Jurkat, Clone E6-1 (cell line): ENCODE results near the gene FGGY.

ENCODE experiments used
- DNase-seq: peaks from one replicate; pipeline ENCODE4 v3.0.0-alpha.2; 2011; ENCODE audit warnings: low read depth, low spot score
- H3K4me3 ChIP-seq: 2 replicates; pipeline ENCODE4 v1.5.1; 2011; ENCODE audit warnings: mild to moderate bottlenecking, low read length, control low read depth, moderate library complexity

Gene FGGY

DNA sequence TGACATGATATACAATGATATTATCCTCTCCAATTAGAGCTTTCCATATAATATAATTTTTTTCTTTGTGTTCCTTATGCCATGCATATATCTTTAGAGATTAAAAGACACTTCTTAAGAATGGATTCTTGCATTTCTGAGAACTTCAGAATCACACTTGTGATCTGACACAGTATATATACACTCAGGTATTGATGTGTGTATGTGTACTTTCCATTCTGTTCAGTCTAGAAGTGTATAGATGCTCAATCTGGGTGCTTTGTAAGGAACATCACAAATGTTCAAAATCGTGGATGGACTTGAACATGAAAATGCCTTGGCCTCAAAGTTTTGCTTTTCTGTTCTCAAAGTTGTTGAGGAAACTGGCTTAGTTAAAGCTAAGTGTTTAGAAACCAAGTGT, 102.7 kb downstream of the FGGY start:
- DNase-seq = no peak
- H3K4me3 ChIP-seq = no peak overlapping the region

DNA sequence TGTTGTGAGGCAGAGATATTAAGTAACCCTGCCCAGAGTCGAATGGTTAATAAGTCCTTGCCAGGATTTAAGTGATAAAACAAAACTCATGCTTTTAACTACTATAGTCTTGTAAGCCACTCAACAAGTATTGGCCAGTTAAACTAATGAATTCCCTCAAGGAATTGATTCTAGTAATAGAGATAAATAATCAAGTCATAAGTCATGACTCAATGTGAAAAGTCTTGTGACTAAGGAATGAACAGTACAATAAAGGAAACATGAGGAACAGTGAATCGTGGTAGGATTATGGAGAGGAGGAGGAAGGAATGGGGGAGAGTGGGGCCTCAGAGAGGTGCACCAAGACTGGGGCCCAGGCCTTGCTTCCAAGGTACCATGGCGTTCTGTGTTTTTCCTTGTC, 104.7 kb downstream of the FGGY start:
- no peak for DNase-seq
- no peak overlapping the region for H3K4me3 ChIP-seq

DNA sequence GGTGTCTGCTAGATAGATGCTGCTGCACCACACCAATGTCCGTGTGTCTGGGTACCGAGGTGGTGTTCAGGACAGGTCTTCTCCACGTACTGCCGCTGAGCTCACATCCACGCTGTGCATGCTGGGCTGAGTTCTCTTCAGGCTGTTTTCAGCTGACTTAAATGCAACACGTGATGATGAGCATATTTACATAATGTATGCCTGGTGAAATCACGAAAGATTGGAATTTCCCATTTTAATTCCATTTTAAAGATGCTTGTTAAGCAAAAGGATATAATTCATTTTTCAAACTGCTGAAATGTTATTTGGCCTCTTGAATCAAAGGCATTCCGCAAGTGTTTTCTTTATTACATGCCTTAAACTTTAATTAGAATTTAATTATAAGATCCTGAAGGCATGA, 107.9 kb downstream of the FGGY start:
- H3K4me3 ChIP-seq = no peak overlapping the region
- DNase-seq = no peak

DNA sequence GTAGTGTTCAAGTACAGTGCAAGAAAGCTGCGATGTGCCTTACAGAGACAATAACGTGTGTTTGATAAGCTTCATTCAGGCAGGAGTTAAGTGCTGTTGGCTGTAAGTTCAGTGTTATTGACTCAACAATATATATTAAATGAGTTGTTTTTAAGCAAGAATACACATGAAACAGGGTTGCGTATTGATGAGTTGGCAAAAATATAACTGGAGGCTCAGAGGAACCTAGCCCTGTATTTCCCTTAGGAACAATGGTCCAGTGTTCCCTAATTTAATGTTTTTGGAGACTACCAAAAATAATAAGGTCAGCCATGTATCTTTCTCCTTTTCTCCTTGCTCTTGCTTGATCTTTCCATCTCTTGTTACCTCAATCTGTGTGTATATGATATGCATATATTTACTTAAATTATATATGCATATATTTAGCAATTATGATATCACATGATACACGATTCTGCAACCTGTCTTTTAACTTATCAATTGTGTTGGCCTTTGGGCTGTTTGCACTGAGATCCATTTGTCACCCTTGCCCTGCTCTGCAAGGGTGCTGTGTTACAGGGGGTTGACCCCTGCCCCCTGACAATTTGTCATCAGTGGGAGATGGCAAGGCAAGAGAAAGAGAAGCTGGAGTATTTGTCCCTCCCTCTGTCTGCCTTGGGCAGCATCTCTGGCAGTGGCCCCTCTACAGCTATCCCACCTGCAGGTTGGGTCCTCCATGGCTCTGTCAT, 109.7 kb downstream of the FGGY start:
- no peak for DNase-seq
- no peak overlapping the region for H3K4me3 ChIP-seq

DNA sequence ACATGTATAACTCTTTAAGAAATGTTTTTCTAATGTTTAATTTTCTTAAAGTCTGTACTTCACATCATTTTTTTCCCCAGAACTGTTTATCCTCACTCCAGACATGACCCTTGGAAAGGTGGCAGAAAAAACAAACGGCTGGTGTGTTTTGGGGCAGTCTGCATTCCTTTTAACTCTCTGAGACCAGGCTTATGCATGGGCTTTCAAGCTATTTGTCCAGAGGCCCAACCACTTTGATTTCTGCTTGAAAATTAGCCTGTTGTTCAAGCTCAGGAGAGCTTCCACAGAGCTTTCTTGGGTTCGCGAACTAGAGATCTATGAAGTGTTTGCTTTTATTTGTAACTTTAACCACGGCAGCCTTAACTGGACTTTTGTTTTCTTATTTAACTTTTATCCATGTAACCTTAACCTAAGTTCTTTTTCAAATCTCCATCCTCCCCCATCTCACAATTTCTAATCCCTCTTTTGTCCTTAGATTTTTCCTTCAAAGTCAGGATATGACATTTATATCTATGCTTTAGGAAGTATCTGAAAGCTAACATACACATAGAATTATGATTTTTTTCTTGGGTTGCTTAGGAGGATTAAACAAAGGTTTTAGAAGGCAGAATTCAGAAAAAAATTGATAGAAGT, 111.8 kb downstream of the FGGY start:
- DNase-seq = no peak
- no peak overlapping the region for H3K4me3 ChIP-seq

DNA sequence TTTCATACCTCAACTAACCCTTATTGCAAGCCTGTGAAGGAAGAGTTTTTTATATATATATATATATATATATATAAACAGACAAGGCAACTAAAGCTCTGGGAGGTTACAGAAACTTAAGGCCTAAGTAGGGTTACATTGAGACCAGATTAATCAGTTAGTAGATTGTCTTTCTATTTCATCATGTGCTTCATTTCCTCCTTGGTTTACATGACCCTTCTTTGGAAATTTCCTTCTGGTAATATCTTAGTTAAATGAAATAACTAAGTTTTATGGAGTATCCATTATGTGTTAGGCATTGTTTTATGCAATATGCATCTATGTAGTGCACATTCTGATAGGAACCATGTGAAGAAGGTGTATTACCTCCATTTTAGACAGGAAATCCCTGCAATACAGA, 112.7 kb downstream of the FGGY start:
- no peak overlapping the region for H3K4me3 ChIP-seq
- DNase-seq = no peak

DNA sequence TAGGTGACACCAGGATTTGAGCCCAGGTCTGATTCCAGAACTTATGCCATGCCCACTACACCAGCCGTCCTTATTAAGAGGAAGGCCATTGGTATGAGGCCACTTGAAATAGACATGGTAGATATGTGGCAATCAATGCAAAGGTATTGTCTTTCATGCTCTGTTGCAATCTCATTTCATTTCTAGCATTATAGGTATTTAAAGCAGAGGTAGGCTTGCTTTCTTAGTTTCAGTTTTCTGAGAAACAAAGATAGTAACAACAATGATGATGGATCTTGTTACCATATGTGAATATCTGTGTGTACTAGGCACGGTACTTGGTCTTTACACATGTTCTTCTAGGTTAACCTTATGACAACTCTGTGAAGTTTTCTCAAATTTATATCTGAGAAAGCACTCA, 113.1 kb downstream of the FGGY start:
- no peak overlapping the region for H3K4me3 ChIP-seq
- no peak for DNase-seq

DNA sequence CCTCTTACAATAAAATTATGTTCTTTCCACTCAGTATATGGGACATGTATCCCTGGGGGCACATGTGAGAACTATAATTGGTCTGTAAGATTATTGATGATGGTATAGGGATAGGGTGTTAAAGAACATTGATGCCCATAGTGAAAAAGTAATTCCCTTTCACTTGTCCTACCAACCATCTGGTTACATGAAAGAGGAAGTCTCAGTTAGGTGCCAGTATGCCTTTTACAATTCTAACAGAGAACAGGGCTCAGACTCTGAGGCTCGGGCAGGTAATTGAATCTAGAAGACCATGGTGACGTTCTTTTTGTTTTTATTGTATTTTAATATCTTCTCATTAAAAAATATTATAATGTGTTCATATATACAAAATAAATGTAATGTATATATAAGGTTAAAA, 113.6 kb downstream of the FGGY start:
- no peak overlapping the region for H3K4me3 ChIP-seq
- DNase-seq = no peak

DNA sequence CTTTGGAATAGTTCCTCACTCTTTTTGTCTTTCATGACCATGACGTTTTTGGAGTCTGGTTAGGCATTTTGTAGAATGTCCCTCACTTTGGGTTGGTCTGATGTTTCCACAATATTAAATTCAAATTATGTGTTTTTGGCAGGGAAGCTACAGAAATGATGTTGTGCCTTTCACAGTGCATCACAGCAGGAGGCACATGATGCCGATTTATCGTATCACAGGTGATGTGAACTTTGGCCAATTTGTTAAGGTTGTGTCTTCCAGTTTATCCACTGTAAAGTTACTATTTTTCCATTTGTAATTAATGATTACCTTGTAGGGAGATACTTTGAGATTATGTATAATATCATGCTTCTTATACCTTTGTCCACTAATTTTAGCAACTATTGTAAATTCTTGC, 114.3 kb downstream of the FGGY start:
- H3K4me3 ChIP-seq = no peak overlapping the region
- DNase-seq = no peak

DNA sequence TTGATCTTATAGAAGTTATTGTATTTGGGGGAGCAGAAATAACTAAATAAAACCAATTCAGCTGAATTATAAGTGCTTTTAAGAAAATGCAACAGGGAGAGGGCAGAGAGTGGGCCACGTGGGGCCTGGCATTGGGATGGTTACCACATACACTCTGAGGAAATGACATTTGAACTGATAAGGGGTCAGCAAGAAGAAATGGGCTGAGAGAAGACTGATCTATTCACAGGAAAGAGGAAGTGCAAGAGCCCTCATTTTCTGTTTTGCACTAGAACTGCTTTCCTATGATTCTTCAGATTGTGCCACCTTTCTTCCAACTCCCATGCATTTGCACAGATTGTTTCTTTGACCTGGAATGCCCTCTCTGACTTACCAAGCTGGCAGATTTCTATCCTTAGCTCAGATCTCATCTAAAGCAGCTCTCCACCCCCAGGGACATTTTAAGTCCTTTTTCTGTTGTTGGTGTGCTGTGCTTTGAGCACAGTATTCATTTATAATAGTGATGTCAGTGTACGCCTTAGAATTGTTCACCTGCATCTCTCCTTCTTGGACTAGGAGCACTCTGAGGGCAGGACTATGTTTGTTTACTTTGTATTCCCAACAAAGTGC, 115.9 kb downstream of the FGGY start:
- H3K4me3 ChIP-seq = no peak overlapping the region
- DNase-seq = no peak

DNA sequence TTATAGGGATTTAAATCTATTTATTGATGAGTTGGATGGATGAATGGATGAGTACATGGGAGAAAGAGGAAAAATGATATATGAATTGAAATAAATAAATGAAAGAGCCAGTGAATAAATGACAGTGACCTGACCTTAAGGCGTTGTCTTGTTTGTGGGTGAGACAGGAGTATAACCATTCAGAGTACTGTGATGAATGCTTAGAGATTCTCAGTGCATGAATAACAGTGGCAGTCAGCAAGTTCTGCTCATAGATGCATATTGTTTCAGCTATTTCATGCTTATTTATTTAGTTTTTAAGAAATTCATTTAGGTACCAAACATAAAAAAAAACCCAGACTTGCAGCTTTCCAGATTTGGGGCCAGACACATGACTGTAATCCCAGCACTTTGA, 116.4 kb downstream of the FGGY start:
- DNase-seq = no peak

DNA sequence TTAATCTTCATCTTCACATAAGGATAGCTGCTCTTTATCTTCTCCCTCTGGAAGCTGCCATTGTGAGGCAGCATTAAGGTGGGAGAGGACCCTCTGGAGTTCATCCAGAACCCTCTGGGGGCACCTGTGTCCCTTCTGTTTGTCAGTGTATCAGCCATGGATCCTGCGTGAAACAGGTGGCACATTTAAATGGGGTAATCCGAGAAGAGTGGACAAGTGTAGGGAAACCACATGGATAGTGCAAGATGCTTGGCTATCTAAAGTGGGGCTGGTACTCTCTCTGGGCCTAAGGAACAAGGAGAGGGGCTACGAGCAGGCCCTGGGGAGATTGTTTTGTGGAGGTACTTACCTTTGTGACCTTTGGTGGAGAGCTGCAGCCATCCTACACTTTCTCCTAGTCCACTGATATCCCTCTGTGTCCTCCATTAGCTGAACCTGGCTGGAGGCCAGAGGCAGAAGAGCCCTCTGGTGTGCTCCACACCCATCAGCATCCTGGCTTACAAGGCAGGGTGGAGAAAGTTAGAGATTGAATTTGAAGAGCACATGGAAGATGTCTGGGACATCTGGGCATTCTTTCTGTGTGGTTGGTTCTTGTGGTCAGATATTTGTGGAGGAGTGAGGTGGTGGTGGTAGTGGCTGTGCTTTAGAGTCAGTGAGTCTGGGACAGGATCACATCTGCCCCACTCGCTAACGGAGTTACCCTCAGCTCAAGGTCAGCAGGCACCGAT, 117.7 kb downstream of the FGGY start:
- no peak for DNase-seq
- no peak overlapping the region for H3K4me3 ChIP-seq

More for the DNA sequence above, 116.4 kb downstream of the FGGY start:
- no peak overlapping the region for H3K4me3 ChIP-seq

DNA sequence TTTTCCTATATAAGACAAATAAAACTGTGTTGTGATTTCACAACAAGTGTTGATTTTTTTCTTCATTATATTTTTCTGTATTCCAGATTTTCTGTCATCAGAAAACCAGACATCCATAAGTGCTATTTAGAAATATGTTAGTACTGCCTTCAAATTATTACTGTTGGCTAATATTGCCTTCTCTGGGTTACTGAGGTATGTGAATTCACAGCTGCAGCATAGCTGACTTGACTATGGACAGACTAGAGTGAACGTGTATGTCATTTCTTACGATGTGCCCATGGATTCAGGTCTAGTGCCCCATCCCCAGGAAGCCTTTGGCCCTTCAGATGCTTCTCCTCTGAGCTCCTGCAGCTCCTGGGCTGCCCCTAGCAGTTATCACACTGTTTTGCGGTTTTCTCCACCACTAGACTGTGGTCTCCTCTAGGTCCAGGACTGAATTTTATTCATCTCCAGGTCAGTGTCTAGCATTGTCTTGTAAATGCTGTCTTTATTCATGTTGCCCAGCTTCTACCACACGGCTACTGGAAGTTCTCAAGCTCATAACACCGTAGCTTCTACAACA, 118.5 kb downstream of the FGGY start:
- no peak overlapping the region for H3K4me3 ChIP-seq
- no peak for DNase-seq

DNA sequence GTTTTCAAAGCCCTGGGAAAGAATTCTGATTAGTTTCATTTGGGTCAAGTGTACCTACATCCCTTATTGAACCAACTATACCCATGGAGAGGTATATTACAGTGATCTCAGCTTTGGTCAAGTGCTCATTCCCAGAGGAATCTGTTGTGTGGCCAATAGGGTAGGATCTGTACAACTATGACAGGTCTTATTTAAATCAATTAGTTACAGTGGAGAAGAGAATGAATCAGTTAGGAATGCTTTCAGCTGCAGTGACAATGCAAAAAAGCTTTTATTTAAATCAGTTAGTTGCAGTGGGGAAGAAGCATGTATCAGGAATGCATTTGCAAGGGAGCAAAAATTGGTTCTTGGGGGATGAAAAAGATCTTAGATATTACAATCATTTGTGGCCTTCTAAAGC, 119.0 kb downstream of the FGGY start:
- DNase-seq = no peak
- H3K4me3 ChIP-seq = no peak overlapping the region

DNA sequence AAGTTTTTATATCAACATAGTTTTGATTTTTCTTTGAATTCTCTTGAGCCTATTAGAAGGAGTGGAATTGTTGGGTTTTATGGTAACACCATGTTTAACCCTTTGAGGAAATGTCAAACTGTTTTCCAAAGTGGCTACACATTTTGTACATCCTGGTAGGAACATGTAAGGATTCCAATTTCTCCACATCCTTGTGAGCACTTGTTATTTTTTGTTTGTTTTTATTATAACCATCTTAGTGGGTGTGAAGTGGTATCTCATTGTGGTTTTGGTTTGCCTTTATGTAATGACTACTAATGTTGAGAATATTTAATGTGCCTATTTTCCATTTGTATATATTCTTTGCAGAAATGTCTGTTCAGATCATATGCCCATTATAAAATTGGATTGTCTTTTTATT, 120.5 kb downstream of the FGGY start:
- DNase-seq = no peak
- no peak overlapping the region for H3K4me3 ChIP-seq

DNA sequence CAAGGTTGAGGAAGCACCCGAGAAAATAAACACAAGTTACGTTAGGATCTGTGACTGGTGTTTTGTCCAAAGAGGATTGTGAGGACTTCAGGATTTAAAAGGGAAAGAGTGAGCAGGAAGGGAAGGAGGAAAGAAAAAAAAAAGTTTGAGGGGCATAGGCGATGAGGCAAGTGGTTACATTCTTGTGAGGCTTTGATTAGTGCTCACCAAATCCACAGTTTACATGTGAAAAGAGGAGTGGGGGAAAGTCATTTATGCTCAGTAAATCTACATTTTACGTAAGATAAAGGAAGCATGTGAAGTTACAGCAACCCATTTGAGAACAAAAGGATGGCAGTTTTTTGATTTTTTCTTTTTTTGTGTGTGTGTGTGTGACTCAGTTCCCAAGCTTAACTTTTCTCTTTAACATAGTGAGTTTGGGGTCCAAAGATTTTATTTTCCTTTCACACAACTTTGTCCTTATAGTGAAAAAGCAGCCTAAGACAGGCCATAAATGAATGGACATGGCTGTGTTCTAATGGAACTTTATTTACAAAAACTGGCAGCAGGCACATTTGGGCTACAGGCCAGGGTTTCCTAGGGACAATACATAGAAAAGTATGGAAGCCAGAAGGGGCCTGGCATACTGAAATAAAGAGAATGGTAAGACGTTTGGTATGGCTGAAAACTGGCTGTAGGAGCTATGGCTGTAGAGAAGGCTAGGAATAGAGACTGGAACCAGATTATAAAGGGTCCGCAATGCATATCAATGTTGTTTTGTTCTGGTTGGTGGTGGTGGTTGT, 121.7 kb downstream of the FGGY start:
- no peak overlapping the region for H3K4me3 ChIP-seq
- no peak for DNase-seq

DNA sequence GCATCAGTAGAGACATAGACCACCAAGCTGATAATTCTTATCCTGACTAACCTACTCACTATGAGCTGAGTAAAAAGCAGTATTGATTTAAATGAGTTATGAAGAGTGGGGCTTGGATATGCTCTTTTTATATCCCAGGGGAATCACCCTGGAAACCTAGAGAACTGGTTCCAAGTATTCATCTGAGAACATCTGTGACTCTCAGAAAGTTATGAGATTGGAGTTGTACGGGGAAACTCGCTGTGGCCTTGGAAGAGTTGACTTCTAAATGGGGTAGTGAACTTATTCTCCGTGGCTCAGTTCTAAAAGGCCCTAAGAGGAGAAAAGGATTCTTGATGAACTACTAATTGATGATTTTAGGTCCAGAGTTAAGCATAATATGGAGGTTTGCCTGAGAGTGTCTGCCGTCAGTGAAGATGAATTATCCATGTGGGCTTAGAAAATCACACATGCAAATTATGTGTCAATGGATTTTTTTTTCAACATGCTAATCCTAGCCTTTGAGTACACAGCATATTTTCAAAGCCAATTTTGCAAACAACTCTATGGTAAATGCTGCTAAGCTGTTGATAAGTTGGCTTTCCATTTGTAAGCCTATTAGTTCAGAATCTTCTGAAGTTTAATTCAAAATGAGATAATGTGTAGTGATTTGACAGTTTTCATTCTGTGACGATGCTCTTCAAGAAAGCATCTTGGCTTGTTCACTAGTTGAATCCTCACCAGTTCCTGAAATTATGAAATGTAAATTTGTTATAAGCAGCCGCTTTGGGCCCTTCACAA, 122.7 kb downstream of the FGGY start:
- H3K4me3 ChIP-seq = no peak overlapping the region
- DNase-seq = no peak

DNA sequence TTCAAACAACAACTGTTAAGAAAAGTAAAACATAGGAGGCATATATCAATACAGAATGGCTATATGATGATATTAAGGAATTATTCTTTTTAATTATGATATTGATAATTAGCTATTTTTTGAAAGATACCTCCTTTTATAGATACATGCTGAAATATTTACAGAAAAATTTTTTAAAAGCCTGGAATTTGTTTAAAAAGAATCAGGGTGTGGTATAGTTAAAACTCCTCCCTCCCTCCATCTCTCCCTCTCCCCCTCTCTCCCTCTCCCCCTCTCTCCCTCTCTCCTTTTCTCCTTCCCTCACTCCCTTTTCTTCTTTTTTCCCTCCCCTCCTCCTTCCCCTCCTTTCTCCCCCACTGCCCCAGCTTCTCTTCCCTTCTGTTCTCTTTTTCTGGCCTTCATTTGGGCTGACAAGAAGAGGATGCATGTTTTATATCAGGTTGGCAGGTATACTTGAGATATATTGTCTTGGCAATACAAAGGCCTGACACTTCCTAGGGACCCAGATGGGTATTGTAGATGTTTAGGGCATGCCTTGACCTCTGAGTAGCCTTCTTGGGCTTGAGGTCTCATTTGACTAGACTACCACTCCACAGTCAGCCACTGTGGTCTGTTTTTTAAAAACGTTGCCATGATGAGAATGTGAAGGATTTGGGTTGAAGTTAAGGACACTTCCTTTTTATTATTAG, 124.5 kb downstream of the FGGY start:
- H3K4me3 ChIP-seq = no peak overlapping the region
- no peak for DNase-seq
